Measurements from ENCODE around the gene PTPRE.
"Not testable (repeated sequence)": the region's sequence is repeated elsewhere in the genome, so short reads cannot be mapped to it uniquely, and the experiment has no call there.

PTPRE gene

DNA sequence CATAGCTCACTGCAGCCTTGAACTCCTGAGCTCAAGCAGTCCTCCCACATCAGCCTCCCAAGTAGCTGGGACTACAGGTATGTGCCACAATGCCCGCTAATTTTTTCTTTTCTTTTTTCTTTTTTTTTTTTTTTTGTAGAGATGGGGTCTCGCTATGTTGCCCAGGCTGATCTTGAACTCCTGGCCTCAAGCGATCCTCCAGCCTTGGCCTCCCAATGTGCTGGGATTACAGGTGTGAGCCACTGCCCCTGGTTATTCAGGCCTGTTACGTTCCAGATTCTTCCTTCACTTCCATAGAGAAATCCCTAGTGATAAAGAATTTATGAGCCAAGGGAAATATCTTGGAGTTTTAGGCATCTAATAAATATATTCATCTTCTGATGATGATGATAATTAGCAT is 187.7 kb downstream of the PTPRE start:
- DNase-seq (ENCODE audit: low read depth in 2 of 2): not testable (repeated sequence)

DNA sequence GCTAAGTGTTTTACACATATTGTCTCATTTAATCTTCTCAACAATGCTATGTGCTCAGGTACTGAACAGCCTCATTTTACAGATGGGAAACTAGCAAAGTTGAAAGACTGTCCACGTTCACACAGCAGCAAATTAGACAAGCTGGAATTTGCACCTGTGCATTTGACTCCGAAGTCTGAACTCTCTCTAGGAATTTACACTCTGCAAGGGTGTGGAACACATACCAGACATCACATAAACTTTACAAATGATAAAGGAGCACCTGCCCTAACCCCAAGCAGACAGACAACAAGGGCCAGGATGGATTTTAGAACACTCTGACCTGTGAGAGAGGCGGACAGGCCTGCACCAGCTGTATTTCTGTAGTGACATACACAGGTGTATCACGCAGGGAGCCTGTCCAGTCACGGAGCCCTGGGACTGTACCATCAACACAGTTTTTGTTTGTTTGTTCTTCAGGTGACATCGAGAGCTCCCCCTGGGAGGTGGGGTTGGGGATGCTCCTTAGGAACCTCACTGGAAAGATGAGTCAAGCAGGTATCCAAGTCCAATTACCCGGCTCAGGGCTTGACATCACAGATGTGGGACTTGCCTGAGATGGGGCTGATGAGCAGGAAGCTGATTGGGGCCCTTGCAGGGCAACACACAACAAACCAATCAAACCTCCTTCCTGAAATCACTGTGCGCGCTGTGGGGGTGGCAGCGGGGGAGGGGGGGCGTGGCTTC is 188.3 kb downstream of the PTPRE start:
- DNase-seq (ENCODE audit: low read depth in 2 of 2): peak in 1 of 2 donors; percentile 13

DNA sequence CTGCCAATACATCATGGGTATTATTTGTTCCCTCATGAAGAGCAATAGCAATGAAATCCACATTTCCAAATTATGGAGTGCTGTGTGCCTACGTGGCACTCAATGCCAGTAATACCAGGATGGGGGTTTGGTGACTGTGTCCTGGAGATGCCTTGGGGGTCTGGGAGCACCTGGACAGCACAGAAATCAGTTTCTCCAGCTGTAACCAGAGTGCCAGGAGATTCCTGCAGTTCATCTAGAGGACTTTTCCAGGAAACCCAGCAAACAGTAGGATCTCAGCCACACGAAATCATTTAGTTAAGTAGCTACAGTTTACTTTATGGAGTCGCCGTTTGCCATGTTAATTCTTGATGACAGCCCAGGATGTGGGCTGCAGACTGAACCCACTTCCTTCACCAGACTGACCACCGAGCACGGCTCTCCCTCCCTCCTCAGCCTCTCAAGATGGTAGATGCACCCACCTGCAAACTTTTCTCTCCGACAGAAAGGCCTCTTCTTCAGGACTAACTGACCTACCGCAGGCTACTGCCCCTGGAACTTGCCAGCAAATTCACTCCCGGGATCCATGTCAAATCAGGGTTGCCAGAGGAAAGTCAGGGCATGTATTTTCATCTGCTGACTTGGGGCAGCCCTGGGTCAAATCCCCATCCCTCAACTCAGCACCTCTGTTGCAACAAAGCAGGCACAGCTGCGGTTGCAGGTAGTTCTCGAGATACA is 189.0 kb downstream of the PTPRE start:
- DNase-seq (ENCODE audit: low read depth in 2 of 2): no peak

DNA sequence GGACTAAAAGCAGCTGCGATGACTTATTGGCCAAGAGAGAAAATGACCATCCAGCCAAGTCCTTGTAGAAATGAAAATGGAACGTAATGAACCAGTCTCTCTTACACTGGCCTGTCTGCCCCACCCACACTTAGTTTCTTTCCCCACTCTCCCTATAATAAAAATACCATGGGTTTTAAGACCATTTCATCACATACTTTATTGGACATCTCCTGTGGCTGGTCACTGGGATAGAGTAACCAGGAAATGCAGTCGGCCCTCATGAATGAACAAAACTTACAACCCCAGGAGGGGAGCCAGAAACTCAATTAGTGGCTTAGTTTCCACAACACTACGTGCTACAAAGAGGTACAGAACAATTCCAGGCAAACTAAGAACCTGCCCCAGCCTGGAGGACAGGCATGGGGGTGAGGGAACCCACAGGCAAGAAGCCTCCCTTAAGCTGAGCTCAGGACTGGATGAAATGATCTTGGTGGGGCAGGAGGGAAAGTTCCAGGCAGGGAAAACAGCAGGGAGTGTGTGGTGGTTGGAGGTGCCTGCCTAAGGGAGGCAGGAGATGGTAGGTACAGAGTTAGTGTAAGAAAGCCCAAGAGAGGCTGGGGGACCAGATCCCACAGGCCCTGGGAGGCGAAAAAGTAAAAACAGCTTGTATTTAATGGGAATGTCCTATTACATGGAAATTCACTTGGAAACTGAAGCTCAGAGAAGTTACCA is 189.7 kb downstream of the PTPRE start:
- no peak for DNase-seq (ENCODE audit: low read depth in 2 of 2)

DNA sequence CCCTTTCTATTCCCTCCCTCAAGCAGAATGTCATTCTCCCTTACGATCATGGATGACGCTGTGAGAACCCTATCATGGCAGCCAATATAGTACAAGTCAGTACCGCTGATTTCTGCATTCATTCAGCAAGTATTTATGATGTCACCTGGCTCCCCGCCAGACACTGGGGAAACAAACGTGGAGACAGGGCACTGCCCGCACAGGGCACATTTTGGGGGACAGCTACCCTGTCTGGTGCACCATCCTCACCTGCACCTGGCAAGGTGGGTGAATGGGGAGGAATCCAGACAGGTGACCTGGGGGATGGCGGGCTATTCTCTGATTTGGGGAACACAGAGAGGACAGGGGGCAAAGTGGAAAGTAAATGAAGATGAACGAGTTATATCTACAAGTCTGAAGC is 190.9 kb downstream of the PTPRE start:
- DNase-seq (ENCODE audit: low read depth in 2 of 2): no peak

DNA sequence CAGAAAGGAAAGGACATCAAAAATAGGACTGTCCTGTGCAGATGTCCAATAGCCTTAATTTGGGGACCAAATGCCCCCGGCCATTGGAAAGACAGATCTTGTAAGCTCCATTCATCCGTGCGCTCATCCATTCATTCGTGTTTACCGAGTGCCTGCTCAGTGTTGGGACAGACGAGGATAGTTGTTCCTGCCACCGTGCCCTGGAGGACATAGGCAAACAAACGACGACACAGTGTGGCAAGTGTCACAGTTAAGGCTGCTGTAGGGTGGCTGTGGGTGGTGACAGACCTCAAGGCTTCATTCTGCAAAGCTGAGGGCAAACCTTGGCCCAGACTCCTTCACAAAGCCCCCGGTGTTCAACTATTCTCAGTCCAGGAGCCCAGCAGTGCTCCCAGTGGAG is 191.7 kb downstream of the PTPRE start:
- DNase-seq (ENCODE audit: low read depth in 2 of 2): no peak

DNA sequence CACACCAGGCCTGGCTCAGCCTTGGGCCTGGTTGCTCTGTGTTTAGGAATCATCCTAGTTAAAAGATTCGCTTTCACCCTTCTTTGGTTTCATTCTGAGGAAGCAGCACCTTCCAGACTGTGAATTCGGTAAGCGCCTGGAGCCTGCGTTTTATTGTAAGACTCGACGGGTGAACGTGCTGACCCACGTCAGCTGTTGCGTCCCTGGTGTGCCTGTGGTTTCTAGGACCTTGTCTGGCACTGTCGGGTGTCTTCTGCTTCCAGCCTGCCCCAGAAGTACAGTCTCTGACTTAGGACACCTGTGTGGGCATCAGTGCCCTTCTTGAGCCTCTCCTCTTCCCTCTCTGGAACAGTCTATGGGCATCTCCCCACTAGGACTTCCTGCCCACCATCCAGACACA is 193.0 kb downstream of the PTPRE start:
- DNase-seq (ENCODE audit: low read depth in 2 of 2): no peak

DNA sequence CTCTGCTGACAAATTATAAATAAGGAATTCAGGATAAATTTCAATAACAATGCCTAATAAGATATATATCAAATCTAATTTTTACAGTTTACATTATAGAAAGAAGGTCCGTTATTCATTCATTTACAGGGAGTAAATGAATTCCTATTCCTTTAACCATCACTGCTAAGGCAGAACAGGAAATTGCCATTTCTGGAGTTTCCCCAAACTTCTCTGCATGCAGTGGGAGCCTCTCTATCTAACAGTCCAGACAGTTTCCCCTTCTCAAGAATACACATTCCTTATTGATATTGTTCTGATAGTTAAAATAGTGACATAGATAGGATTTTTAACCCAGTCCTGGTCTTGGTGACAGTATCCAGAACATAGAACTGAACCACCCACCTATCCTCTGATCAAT is 195.0 kb downstream of the PTPRE start:
- no peak for DNase-seq (ENCODE audit: low read depth in 2 of 2)

DNA sequence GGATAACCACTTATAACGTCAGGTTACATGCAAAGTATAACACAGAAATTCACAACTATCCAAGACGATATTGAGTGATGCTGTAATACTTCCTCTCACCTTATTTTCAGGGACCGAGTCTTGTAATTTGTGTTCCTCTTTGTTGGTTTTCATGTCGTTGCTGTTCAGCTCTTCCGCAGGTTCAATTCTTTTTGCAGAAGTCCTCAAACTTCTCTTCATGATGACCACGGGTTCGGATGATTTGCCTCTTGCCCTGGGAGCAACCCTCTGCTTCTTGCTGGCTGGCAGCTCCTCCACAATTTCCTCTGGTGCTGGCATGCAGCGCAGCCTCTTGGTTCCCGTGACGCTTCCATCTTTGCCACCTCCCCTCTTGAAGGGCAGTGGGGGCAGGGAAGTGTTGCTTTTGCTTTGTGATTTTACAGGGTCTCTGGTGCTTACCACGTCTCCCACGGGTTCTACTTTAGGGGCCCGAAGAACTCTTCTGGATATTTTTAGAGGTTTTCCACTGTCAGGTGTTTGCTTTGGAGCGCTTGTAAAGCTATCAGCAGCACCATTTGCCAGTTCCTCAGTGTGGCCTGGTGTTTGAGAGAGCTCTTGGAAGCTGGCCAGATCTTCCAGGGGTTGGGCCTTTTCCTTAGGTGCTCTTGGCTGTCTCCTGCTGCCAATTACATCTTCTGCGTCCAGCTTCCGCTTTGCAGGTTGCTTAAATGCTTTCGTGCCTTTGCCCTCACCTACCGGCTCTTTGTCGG is 195.8 kb downstream of the PTPRE start:
- no peak for DNase-seq (ENCODE audit: low read depth in 2 of 2)

DNA sequence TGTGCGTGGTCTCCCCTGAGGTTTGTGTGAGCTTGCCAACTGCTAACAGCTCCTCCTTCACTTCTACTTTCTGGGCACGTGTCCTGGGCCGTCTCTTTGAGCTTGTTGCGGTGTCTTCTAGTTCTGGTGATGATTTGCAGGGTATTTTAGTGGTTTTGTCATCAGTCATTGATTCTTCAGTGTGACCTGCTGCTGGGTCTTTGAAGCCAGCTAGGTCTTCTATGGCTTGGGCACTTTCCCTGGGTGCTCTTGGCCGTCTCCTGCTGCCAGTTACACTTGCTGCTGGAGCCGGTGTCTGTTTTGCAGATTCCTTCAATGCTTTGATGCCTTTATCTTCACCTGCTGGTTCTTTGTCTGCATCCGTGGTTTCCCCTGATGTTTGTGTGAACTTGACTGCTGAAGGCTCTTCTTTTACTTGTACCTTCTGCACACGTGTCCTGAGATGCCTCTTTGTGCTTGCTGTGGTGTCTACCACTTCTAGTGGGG is 196.4 kb downstream of the PTPRE start:
- DNase-seq (ENCODE audit: low read depth in 2 of 2): no peak

DNA sequence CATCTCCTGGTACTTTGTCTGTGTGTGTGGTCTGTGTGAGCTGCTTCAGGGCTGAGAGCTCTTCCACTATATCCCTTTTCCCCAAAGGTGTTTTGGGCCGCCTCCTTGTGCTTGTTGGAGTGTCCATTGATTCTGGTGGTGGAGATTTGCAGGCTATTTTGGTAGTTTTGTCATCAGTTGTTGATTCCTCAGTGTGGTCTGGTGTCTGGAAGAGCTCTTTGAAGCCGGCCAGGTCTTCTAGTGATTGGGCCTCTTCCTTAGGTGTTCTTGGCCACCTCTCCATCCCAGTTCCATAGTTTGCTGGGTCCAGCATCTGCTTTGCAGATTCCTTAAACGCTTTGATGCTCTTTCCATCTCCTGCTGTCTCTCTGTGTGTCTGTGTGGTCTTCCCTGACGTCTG is 198.5 kb downstream of the PTPRE start:
- no peak for DNase-seq (ENCODE audit: low read depth in 2 of 2)

DNA sequence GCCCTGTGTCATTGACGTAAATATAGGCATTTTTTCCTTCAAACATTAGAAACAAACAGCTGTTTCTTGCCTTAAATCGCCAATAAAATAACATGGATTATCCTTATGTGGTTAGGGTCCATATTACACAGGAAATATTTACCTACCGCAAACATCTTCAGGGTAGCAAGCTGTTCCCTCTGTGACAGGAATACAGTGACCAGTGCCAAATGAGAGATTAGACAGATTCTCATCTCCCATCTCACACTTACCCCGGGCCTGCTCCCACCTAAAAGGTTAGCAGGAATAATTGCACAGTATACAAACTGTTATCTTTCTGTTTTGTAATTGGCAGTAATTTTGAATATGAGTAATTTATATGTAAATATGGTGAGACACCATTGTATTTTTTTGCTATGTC is 202.8 kb downstream of the PTPRE start:
- DNase-seq (ENCODE audit: low read depth in 2 of 2): no peak

DNA sequence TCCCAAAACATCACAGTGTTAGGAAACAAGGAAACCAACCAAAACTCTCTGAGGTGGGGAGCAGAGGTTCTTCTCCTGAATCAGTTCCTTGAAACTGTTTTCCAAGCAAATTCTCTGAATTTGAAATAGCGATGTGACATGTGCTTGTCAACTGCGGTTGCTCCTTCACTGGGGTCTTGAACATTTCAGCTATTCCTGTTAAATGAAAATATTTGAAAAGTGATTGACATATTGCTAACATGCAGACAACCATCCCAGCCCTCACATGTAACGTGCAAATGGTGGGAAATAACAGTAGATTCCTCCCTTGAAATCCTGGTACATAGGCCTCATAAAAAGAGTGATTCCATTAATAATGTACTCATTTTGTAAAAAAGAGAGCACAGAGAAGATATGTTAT is 203.4 kb downstream of the PTPRE start:
- no peak for DNase-seq (ENCODE audit: low read depth in 2 of 2)

DNA sequence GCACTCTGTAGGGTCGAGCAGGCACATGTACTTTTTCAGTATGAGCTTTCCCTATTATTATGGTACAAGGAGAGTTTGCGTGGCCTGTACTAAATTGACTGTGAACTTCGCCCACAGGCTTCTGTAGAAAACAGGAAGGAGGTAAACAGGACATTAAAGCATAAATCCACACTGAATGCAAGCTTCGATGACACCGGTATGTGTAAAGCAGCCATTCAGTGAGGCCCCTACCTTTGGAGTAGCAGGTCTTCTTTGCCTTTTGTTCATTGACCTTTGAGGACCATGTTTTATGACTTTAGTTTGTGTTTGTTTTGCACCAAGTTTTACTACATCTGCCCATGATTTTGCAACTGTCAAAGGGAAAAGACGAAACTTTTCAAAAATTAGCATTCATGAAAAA is 204.8 kb downstream of the PTPRE start:
- no peak for DNase-seq (ENCODE audit: low read depth in 2 of 2)

DNA sequence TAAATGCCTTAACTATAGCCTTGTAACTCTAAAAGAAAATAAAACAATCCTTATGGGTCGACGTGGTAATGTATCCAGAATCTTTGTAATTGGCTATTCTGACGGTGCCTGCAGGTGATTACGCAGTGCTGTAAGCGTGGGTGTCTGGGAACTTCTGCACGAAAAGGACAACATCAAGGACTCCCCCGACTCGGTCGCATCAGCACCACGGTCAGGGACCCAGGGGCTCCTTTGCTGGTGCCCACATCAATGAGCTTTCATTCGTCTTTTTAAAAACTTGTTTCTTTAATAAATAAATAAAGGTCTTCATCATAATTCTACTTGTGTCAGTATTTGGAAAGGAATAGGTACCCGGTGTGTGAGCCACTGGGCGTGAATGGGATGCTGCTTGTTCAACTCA is 206.1 kb downstream of the PTPRE start:
- DNase-seq (ENCODE audit: low read depth in 2 of 2): no peak

DNA sequence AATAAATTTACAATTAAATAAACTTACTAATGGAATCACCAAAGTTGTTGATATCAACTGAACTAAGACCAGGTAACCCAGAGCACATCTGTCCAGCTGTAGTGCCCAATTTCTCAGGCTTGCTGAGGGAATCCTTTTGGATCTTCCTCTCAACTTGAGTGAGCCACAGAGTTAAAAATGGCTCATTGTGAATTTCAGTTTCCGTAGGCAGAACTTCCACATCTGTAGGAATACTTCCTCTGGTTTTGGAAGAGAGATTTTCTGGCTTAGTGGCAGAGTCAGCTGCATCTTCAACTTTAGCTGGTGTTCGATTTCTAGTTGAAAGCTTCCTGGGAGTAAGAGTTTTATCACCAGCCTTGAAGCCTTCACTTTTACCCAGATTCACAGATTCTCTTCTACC is 208.0 kb downstream of the PTPRE start:
- DNase-seq (ENCODE audit: low read depth in 2 of 2): no peak

DNA sequence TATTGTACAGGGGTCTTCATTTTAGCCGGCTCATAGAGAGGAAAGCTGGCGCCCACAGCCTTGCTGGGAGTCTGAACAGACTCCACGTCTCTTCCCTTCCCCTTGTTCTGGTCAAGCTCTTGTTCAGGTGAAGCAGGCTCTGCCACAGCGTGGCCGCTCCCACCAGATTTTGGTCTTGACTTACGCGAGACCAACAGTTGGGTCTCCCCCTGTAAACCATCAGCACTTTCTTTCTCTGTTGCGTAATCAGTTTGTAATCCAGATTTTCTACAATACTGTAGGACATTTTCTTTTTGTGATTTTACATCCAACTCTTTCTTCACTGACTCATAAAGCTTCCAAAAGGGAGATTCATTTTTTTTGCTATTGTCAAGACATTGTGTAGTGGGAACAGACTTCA is 208.5 kb downstream of the PTPRE start:
- DNase-seq (ENCODE audit: low read depth in 2 of 2): no peak

DNA sequence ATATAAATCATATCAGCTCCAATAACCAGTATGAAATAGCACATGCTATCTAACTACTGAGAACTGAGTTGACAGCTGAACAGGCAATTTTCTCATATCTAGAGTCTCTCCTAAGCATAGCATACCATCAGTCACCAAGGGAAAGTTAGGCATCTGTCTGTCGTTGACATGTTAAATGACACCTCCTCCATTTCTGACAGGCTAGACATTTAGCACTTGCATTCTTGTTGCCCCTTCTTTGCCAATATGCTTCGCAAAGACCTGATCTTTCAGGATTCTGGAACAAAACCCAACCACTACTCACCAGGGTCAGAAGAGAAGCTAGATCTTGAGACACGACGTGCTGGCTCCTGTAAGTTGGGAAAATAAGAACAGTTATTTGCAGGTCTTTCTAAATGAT is 209.3 kb downstream of the PTPRE start:
- DNase-seq (ENCODE audit: low read depth in 2 of 2): no peak

DNA sequence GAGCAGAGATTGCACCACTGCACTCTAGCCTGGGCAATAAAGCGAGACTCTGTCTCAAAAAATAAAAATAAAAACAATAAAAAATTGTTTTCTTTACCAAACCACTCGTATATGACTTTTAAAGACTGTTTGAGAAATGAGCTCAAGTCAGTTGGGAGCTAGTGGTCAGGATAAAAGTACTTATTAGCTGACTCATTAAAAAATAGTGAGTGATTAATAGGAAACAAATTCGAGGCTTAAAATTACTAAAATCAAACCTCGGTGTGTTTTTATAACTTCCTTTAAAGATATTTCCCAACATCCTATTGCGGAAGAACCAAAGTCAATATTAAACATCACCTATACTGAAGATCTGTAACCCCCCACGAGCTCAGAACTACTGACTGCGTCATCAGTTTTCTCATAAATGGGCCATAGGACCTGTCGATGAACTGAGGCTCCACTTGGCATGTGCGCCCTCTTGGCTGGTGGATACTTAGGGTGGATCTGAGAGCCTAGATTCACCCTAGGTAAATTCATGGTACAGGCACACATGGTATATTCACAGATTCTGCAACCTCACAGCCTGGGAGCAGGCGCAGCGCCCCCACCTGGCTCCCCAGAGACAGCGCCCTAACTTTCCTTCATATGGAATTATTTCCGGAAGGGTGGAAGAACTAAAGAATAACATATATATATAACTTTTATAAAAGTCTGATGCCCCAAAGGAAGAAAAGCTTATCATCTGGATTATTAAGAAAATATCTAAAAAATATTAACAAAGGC is 210.1 kb downstream of the PTPRE start:
- DNase-seq (ENCODE audit: low read depth in 2 of 2): no peak

DNA sequence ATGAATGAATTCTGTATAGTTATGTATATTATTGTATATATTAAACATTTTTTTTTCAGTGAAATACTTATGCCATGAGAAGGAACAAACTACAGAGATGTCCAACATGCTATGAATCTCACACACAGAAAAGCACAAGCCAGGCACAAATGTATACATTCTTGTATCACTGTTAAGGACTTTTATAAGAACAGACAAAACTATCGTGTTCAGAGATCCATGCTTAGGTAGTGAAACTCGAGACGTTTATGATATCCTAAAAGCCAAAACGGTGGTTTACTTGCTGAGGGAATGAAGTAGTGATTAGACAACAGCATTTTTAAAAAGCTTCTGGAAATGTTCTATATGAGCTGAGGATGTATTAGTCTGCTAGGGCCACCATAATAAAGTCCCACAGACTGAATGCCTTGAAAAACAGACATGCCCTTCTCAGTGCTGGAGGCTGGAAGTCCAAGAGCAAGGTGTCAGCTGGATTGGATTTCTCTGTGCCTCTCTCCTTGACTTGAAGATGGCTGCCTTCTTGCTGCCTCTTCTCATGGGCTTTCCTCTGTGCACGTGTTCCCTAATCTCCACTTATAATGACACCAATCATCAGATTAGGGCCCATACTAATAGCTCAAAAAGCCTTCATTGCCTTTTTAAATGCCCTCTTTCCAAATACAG is 215.0 kb downstream of the PTPRE start:
- no peak for DNase-seq (ENCODE audit: low read depth in 2 of 2)

DNA sequence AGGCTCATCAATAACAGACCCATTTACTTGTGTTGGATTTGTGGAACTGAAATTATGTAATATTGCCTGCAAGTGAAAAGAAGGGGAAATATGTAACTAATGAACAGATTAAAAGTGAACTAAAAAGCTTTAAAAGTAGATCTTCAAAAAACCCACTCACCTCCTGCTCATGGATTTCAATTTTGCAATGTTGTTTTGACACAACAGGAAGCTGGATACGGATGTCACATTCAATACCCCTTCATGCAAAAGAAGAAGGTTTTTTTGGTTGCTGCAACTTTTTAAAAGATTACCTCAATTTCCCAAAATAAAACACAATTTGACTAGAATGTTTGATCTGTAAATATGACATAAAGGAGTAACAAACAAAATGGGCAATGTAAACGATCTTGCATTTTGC is 216.0 kb downstream of the PTPRE start:
- no peak for DNase-seq (ENCODE audit: low read depth in 2 of 2)

Data from stimulated activated CD4-positive, alpha-beta T cell treated with anti-CD3 and anti-CD28 coated beads, Interleukin-4, amount 100 ng/mL, for 48 hours (primary cell).